ENCODE measurements around the gene PITPNB.

The PITPNB gene

DNA sequence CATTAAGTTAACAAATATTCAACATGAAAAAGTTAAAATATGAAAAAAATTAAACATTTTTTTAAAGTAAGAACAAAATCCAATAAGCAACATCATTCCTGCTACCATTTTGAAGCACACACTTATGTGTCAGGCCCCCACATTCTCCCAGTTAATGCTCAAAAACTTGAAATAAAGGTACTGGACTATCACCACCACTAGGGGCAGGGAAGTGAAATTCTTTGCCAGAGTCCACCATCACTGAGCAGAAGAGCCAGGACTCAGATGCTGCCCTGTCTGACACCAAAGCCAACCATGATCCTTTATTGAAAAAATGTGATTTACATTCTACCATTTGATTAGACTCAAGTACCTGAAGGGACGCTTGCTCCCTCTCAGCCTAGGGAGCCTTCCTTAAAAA lies 39.1 kb downstream of the PITPNB start:
- no peak overlapping the region for H3K27ac ChIP-seq
- TF ChIP-seq, protein P1, sequence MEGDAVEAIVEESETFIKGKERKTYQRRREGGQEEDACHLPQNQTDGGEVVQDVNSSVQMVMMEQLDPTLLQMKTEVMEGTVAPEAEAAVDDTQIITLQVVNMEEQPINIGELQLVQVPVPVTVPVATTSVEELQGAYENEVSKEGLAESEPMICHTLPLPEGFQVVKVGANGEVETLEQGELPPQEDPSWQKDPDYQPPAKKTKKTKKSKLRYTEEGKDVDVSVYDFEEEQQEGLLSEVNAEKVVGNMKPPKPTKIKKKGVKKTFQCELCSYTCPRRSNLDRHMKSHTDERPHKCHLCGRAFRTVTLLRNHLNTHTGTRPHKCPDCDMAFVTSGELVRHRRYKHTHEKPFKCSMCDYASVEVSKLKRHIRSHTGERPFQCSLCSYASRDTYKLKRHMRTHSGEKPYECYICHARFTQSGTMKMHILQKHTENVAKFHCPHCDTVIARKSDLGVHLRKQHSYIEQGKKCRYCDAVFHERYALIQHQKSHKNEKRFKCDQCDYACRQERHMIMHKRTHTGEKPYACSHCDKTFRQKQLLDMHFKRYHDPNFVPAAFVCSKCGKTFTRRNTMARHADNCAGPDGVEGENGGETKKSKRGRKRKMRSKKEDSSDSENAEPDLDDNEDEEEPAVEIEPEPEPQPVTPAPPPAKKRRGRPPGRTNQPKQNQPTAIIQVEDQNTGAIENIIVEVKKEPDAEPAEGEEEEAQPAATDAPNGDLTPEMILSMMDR (conservative IDR thresholded peaks at IDR 0.05), result peak; percentile 64

DNA sequence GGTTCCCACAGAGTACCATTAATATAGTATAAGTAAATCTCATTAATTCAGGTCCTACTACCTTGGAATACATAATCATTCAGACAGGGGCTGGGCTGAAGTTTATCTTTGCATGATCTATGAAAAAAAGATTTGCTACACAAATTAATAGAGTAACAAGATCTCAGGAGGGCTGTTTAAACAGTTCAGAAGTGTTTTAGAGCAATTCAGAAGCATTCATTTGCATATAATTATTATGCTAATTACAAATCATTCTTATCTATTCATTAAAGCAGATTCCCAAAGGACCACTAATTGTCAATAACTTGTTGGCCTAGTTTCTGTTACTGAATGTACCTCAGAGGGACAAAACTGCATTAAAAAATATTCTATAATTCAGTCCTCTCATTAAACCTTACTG lies 40.5 kb downstream of the PITPNB start:
- TF ChIP-seq, protein P1 (conservative IDR thresholded peaks at IDR 0.05), result no peak

DNA sequence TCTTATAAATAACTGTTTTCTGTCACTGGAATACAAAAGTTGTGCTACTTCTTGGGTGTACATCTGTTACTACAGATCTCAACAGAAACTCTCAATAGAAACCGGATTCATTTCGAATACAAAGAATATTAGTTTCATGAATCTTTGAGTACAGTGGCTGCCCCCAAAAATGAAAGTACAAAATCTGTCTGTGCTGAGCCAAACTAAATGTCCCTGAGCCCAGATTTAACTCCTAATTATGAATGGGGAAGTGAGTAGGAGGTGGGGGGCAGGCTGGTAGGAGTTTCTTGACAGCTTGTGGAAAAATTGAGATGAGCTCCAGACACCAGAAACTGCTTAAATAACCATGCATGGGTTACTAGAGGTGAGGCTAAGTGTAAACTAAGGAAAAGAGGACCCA lies 41.6 kb downstream of the PITPNB start:
- TF ChIP-seq, protein P1 (conservative IDR thresholded peaks at IDR 0.05), result no peak
- H3K27ac ChIP-seq, result no peak overlapping the region

More for the DNA sequence above, 40.5 kb downstream of the PITPNB start:
- H3K27ac ChIP-seq, result no peak overlapping the region

DNA sequence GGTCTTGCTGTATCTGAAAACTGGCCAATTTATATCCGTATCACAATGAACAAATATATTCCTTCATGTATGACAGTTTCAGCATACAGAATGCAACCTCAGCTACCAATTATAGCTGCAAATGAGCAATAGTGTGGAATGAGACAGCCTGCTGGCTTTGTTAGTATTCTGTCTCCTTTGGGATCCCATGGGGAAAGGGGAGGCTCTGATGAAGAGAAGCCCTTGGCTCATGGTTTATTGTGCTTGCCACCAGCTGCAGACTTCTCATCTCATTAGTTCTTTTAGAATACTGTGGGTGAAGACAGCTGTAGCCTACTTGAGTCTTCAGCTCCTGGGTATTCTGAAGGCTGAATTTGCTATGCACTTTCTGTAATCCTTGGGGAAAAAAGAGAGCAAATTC lies 42.4 kb downstream of the PITPNB start:
- no peak overlapping the region for H3K27ac ChIP-seq
- TF ChIP-seq, protein P1 (conservative IDR thresholded peaks at IDR 0.05), result no peak

DNA sequence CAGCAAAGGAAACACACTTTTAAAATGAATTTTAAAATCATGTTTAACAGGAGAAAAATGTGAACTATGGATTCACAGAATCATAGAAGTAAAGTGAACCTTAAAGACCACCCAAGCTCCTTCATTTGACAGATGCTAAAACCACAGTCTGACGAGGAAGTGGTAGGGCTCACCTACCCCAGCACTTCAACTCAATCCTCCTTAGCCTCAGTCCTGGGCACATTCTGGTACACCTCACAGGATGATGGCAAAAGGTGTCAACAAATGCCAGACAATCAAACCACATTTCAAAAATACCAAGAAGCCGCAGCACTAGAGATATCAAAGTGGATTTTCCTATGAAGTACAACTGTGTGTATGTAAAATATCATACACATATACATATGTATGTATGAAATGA lies 43.1 kb downstream of the PITPNB start:
- TF ChIP-seq, protein P1 (conservative IDR thresholded peaks at IDR 0.05), result no peak
- H3K27ac ChIP-seq, result no peak overlapping the region

DNA sequence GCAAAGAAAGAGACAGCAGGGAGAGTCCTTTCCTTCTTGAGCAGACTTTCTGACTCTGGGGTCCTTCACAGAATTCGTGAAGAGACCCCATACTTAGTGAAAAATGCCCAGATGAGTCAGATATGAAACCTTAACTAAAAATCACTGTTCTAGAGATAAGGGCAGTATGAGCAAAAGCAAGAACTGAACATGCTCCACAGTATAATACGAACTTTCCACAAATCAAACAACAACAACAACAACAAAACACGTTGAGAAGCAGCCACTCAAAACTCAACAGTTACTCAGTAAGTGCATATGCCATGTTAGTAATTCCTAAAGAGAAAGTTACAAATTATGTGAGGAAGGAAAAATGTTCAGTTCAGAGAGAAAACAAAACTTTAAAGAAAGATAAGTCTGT lies 44.3 kb downstream of the PITPNB start:
- no peak overlapping the region for H3K27ac ChIP-seq
- TF ChIP-seq, protein P1 (conservative IDR thresholded peaks at IDR 0.05), result no peak

DNA sequence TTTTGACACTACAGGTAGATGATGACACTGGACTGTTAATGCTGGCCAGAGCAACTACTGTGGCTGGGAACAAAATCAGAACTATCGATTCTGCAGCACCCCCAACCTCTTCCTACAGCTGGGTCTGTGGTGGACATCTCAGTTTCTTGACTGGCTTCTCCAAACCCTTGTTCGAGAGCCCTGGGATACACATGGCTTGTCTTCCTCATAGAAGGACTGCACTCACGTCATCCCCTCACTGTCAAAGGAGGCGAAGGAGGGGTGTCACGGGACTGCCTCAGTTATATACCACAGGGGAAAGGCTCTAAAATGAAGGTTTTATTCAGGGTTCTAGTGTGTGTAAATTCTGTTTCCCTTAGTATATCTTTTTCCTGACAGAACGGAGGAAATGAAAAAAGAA lies 44.9 kb downstream of the PITPNB start:
- TF ChIP-seq, protein P1 (conservative IDR thresholded peaks at IDR 0.05), result no peak

DNA sequence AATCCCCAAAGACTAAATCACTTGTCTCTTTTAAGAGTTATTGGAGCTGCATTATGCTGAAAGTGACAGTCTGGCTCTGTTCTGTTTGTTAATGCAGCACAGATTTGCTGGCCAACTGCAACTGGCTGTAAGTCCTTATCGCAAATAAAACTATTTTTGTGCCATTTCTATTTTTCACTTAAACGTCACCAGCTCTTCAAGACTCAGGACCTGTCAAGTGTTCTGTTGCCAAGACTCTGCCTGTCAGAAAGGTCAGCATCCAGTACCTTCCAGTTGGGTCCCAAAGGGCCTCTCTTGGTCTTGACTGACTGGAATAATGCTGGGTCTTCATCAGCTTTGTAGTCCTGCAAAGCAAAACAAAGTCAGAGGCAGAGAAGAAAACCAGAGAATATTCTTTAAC lies 45.6 kb downstream of the PITPNB start:
- TF ChIP-seq, protein P1 (conservative IDR thresholded peaks at IDR 0.05), result no peak

More for the DNA sequence above, 44.9 kb downstream of the PITPNB start:
- H3K27ac ChIP-seq, result no peak overlapping the region

More for the DNA sequence above, 45.6 kb downstream of the PITPNB start:
- no peak overlapping the region for H3K27ac ChIP-seq
